ENCODE measurements around the gene GAMT.
"Not testable (repeated sequence)": the region's sequence is repeated elsewhere in the genome, so short reads cannot be mapped to it uniquely, and the experiment has no call there.

GAMT gene

DNA sequence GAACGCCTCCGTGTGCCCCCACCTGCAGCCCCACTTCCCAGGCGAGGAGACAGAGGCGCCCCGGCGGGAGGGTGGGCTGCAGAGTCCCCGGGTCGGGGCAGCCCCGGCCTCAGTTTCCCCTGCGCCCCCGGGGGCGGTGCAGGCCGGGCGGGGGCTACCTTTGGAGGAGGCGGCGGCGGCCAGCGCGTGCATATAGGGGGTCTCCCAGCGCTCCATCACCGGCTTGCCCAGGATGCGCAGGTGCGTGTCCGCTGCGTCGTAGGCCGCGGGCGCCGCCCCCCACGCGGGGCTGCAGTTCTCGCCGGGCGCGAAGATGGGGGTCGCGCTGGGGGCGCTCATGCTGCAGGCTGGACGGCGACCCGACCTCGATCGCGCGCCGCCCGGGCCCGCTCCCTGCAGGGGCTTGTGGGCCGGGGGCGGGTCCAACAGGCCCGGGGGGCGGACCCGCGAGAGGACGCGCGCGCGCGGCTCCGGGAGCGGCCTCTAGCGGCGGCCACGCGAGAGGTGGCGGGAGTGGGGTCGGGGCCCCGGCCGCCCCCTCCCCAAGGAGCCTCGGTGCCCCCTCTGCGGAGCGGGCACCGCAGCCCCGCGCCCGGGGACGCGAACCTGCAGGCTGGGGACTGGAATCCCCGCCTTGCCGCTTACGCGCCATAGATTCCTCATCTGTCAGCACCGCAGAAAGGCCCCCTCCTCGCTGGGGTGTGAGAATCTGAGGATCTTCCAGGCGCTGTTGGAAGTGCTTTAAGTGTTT, at the start of gene GAMT:
GAMT (minus strand) TSS at position 405 of the 751 bp plus-strand sequence; CDS start at position 339, 66 bp downstream.
- peak in 40 of 56 donors; percentile 6 to 80 (median 35) for DNase-seq

DNA sequence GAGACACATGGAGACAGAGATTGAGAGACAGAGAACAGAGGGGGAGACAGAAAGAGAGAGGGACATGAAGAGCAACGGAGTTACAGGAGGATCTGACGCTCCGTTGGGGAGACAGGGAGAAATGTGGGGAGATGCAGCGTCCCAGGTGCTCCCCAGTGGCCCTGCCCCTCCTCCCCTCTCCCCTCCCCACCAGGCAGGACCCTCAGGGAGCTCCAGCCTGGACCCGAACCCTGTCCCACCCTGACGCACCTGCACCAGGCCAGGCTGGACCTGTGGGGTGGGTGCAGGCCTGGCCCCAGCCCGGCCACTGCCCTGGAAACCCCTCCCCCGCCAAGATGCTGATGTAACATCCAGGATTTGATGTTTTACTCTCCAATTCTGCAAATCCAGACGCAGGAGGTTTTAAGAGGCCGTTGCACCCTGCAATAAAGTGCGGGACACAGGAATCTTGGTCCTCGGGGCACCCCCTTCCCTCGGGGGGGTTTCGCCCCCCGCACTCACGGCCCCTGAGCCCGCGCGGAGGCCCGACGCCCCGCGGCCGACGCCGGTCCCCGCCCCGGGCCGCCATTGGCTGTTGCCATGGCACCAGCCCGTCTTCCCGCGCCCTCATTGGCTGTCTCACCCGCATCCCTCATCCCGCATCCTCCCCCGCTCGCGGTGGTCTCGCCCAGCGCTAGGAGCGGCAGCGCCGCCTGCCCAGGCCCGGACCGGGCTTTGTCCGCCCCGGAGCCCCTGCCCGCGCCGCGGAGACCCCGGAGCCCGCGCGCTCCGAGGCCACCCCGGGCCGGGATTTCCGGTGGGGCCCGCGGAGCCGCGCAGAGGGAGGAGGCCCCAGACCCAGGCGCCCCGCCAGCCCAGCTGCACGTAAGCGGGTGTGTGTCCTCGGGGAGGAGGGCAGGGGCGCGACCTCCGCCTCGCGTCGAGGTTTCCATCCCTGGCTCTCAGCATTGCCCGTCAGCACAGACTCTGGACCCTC, 48.4 kb upstream of the GAMT start, which contains the start of gene APC2:
APC2 (plus strand) TSS at position 655 of the 976 bp plus-strand sequence. CDS start 2,881 bp downstream, outside the sequence.
- peak in 55 of 56 donors; percentile 45 to 93 (median 82) for DNase-seq

DNA sequence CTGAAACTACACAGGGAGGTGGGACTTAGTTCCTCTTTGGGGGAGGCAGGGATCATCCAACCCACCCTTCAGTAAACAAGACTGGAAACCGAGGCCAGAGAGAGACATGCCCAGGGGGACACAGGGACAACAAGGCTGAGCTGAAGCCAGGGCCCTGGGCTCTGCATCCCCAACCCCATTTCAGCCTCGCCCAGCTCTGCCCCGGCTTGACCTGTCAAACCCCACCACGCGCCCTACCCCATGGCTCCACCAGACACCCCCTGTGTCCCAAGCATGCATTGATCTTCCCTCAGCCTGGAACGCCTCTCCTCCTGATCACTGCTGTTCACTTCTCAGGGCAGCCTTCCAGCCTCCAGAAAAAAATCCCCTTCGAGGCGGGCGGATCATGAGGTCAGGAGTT, 46.6 kb upstream of the GAMT start:
- DNase-seq = no peak

DNA sequence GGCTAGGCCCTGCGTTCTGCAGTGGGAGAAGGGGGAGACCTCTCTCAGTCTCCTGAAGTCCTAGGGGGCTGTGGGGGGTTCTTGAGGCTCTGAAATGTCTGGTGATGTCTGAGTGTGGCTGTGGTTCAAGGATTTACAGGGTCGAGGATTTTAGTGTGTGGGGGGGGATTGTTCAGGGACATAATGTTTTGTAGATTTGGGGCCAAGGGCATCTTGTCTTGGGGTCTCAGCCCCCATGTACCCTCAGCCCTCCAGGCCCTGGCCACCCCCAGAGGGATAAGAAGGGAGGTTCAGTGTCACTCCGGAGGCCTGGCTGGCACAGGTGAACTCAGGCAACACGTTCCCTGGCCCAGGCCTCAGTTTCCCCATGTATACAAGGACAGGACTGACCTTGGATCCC, 46.2 kb upstream of the GAMT start:
- DNase-seq = no peak

DNA sequence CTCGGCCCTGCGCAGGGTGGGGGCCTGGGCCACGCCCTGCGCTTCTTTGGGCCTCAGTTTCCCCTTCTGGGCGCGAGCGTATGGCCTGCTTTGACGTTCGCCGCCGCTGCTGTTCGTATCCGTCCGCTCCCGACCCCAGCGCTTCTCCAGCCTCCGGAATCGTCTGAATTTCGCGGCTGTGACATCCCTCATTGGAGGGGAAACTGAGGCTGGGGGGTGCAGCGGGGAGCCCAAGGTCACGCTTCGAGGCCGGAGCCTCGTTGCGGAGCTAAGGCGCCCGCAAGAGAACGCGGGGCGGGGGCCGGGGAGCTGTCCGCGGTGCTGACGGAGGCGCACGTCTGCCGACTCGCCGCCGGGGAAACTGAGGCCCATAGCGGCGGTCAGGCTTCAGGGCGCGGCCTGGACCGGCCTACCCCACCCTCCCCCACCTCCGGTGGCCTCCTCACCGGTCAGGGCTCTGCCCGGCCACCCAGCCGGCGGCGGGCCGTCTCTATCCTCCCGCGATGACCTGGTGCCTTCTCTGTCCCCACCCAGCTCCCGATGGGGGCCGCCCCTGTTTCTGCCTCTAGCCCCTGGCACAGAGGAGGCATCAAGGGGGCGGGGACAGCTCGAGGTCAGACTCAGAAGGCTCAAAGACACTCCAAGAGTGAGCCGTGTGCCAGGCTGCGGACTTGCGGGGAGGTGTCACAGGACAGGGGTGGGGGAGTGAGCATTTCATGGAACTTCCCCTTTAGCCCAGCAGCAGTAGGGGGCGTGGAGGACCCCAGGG, 45.6 kb upstream of the GAMT start:
- peak in 12 of 56 donors; percentile 8 to 51 (median 28) for DNase-seq

DNA sequence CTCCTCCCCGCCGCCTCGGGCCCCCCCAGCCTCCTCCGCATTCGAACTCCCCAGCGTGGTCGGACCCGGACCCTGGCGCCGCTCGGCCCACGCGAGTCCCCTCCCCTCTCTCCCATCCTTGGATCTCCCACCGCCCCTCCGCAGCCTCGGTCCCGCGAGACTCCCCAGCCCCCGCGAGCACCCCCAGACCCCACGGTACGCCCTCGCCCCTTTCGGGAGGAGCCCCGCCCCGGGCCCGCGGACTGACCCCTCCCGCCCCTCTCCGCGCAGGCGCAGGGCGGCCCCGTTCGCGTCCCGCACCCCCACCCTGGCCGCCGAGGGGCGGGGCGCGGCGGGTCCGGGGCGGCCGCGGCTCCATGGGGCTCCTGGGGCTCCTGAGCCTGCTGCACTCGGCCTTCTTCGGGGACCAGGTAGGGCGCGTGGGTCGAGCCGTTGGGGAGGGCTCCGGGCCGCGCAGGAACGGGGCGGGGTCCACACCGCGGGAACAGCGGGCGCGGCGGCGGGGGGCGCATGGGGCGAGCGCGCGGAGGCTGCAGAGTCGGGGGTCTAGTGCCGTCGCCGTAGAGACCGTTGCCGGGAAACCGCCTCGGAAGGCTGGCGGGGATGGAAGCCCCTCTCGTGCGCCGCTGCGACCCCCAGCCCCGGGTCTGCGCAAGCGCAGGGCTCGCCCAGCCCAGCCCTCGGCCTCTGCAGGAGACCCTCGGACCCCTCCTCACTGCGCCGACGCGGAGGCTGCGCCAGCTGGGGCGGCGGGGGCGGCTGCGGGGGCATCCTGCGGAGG, 44.8 kb upstream of the GAMT start:
- DNase-seq = peak in 39 of 56 donors; percentile 13 to 80 (median 49)

DNA sequence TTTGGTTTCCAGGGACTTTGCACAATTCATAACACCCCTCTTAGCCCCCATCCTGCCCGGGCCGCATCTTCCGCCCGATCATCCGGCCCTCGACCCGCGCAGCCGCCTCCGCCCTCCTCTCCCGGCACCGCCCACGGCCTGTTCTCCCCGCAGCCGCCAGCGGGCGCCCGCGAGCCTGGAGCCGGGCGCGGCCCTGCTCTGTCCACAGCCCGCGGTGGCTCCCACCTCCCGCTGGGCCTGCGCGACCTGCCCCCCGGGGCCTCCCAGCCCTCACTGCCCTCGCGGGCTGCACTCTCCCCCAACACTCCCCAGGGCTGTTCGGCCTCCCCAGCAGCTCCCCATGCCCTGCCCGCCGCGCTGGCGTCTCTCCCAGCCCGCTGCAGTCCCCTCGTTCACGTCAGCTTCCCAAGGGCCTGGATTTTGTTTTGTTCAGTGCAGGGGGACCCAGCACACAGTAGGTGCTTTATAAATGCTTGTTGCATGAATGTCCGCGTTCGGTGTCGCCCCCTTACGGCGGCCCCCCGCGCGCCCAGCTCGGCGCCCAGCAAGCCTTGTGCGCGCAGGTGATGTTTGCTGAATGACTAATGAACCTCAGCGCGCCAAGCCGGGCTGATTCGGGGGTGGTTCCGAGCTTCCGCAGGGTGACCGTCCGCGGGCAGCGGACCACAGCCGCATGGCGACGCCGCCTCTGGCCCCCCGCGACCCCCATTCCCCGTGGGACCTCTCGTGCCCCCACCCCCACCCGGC, 44.0 kb upstream of the GAMT start:
- peak in 48 of 56 donors; percentile 17 to 83 (median 57) for DNase-seq

DNA sequence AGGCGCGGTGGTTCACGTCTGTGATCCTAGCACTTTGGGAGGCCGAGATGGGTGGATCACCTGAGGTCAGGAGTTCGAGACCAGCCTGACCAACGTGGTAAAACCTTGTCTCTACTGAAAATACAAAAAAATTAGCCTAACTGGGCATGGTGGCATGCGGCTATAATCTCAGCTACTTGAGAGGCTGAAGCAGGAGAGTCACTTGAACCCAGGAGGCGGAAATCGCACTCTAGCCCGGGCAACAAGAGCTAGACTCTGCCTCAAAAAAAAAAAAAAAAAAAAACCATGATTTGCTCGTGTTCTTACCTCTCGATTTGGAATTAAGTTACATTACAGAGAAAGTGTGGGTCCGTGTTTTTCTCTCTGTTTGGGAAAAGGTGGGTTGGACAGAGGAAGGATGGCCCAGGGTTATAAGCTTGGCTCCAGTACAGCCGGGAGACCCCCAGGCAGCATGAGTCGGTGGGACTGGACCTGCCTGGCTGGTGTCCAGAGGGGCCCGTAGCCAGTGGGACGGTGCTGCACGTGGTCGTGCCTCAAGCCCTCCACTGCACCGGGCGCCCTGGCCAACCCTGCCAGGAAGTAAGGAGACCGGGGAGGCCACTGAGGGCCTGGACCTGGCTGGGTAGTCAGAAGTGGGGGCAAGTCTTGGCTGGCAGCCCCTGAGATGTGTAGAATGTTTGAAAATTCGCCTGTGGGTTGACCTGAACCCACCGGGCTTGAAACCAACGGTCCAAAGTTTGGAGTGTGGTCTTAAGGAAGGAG, 40.5 kb upstream of the GAMT start:
- no peak for DNase-seq

DNA sequence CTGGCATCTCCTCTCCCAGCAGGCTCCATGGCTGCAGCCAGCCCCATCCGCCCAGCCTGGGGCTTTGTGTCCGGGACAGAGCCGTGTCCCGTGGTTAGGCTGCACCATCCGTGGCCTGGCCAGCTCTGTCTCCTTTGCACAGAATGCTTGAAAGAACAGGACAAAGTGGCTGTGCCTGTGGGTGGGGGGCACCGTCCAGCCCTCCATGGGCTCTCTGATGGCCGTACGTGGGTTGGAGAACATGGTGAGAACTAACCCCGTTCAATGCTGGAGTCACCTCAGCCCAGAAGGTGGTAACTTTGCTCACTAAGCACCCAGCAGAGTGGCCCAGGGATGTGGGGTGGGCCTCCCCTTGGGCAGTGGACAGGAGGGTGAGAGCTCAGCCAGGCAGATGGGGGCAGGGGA, 39.7 kb upstream of the GAMT start:
- no peak for DNase-seq

DNA sequence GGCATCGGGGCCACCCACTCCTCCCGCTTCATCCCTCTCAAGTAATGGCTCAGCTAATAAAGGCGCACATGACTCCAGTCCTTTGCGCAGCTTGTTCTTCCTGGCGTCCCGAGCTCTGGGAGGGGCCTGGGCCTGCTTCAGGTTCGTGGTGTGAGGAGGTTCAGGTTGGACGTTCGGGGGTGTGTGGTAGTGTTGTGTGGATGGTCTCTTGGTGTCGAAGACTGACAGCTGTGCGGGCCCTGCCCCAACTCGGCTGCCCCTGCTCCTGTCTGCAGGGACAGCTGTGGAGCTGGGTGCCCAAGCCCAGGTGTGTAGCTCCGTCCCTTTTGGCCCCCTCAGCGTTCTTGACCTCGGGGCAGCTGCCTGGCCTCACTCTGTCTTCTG, 39.1 kb upstream of the GAMT start:
- DNase-seq = no peak

DNA sequence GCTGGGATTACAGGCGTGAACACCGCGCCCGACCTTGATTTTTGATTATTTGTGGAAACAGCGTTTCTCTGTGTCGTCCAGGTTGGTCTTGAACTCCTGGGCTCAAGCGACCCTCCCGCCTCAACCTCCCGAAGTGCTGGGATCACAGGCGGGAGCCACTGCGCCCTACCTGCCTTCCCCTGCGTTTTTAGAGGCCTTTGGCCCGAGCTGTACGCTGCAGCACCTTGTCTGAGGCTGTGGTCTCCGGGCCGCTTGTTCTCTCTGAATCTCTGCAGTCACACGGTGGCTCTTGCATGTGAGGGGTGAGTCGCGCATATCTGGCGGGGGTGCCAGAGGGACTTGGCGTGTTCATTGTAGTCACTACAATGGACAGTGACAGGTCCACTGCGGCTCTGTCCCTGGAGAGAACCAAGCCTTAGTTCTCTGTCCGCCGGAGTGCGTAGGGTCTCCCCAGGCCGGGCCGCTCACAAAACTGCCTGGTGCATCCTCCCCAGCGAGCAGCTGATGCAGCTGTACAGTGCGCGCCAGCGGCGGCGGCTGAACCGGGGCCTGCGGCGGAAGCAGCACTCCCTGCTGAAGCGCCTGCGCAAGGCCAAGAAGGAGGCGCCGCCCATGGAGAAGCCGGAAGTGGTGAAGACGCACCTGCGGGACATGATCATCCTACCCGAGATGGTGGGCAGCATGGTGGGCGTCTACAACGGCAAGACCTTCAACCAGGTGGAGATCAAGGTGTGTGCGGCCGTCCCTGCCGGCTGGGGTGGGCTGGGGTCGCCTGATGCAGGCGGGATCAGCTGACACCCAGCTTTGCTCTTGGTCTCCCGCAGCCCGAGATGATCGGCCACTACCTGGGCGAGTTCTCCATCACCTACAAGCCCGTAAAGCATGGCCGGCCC, 38.4 kb upstream of the GAMT start:
- DNase-seq = not testable (repeated sequence)

DNA sequence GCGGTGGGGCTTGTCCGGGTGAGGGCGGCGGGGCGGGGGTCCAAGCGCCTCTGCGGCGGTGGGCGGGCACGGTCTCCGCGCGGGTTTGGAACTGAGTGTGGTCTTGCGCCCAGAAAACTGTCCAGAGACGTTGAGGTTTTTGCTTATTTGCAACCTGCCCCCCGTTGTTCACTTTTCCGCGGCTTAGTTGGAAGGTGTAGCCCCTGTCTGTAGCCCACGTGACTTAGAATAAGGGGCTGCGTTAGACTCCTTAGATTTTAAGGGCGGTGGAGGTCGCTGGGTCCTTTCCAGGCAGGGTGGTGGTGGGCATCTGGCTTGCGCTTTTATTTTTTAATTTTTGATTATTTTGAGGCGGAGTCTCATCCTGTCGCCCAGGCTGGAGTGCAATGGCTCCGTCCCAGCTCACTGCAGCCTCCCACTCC, 37.6 kb upstream of the GAMT start:
- DNase-seq = no peak

DNA sequence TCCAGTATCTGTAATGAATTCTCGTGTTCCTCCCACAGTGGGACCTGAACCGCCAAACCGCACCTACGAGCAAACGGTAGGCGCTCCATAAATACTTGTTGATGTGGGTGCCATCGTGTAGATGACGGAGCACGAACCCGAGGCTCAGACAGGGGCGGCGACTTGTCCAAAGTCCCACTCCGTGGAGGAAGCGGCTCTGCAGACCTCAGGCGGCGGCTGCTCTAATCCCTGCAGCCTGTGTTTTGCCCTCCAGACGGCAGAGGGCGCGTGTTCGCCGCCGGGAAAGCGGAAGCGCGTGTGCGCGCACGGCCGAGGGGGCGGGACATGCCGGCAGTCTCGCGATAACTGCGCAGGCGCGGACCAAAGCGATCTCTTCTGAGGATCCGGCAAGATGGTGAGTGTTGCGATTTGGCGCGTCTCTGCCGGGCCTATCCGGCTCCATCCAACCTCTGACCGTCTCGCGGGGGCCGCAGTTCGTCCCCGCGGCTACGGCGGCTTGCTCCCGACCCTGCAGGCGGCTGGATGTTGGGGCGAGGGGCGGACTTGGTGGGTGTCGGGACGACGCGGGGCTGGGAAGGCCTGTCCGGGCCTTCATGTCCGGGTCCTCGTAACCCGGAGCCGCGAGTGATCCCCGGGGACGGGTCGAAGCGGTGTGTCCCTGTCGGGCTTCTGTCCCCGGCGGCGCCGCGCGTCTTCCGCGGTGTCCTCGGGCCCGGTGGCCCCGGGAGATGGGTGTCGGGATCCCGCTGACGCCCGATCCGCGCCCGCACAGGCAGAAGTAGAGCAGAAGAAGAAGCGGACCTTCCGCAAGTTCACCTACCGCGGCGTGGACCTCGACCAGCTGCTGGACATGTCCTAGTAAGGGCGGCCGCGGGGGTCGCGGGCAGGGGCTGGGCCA, 36.9 kb upstream of the GAMT start, which contains the start of gene RPS15:
RPS15 (plus strand) TSS at position 362 of the 898 bp plus-strand sequence; CDS start at position 392, 30 bp downstream.
- peak; percentile 41 to 95 (median 88) for DNase-seq

DNA sequence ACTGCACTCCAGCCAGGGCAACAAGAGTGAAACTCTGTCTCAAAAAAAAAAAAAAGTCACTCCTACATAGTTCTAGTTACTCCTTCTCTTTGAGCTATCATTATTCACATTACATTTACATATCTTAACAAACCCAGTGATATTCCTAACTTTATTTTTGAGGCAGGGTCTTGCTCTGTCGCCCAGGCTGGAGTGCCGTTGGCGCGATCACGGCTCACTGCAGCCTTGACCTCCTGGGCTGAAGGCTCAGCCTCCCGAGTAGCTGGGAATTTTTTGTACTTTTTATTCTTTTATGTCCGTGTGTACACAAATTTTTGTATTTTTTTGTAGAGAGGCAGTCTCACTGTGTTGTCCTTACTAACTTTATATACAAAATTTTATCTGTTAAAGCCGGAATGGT, 36.3 kb upstream of the GAMT start:
- DNase-seq = no peak

DNA sequence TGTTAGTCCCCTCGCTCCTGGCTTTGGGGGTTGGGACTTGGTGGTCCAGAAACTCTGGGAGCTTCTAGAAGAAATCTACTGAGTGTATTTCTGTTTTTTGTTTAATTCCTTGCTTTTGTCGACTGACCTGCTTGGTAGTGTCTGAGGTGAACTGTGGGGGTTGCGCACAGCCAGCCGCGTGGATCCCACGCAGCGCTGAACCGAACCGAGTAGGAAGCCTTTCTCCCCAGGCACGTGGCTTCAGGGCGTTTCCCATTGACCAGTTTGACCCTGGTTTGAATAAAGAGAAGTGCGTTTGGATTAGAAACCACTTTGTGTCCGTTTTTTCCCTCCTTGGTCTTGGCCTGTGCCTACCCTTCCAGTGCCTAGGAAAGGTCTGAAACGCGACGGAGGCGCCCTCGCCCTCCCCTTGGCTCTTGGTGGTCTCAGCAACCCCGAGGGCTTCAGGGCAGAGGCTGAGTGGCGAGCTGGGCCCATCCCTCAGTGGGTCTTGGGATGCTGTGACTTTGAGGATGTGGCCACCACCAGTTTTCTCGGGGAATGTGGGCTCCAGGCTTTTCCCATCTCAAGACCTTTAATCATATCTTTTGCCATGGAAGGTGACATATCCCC, 34.1 kb upstream of the GAMT start:
- no peak for DNase-seq

DNA sequence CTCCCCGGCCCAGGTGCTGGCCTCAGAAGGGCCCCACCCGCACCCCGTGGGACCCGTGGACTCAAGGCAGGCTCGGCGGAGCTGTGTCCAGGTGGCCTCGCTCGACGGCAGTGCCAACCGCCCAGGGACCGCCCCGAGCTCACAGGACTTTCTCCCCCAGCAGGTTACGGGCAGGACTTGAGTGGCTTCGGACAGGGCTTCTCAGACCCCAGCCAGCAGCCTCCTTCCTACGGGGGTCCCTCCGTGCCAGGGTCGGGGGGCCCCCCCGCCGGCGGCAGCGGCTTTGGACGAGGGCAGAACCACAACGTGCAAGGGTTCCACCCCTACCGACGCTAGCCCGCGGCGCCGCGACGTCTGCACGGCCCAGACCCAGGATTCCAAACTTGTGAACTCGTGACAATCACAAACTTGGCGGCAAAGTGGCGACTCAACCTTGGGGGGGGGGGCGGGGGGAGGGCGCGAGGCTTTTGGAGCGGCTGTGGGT, 33.3 kb upstream of the GAMT start:
- DNase-seq = no peak

All from nucleus accumbens (tissue), 56 donors.